HepG2 (cell line): Measurements from ENCODE around the gene SMLR1. TPM values are rescaled to one million over a fixed set of nuclear protein-coding genes. Genes with fewer than 3 reads are reported as not detected.

Experiments used
- AKNA ChIP-seq: sonication (generic); formaldehyde crosslinking; IDR thresholded peaks from 2 replicates; pipeline ENCODE4 v1.4.0; 2020; ENCODE audit warnings: missing genetic modification reagents, borderline replicate concordance
- ARID5B ChIP-seq: IDR thresholded peaks from 2 replicates; pipeline ENCODE4 v1.4.0; 2020; ENCODE audit warnings: mild to moderate bottlenecking, missing genetic modification reagents
- CENPT ChIP-seq: sonication (generic); formaldehyde crosslinking; IDR thresholded peaks from 2 replicates; pipeline ENCODE4 v1.8.0; 2022; ENCODE audit warnings: low read depth, mild to moderate bottlenecking, moderate library complexity, missing genetic modification reagents
- HMGXB3 ChIP-seq: sonication (generic); formaldehyde crosslinking; IDR thresholded peaks from 2 replicates; pipeline ENCODE4 v1.4.0; 2020; ENCODE audit warnings: missing genetic modification reagents, borderline replicate concordance
- KDM2A ChIP-seq: sonication (generic); formaldehyde crosslinking; IDR thresholded peaks from 2 replicates; pipeline ENCODE4 v1.4.0; 2020; ENCODE audit warnings: low read depth, missing genetic modification reagents, borderline replicate concordance
- MIXL1 ChIP-seq: IDR thresholded peaks from 2 replicates; pipeline ENCODE4 v1.6.1; 2016
- YY1 ChIP-seq: IDR thresholded peaks from 2 replicates; pipeline ENCODE4 v1.6.1; 2011; ENCODE audit warnings: low read length, low read depth, moderate library complexity, mild to moderate bottlenecking; ENCODE audit not compliant: insufficient read depth, insufficient replicate concordance
- ZNF556 ChIP-seq: sonication (generic); formaldehyde crosslinking; IDR thresholded peaks from 2 replicates; pipeline ENCODE4 v1.4.0; 2020; ENCODE audit warnings: mild to moderate bottlenecking, missing genetic modification reagents, borderline replicate concordance
- ZNF577 ChIP-seq: sonication (generic); formaldehyde crosslinking; IDR thresholded peaks from 2 replicates; pipeline ENCODE4 v1.4.0; 2020; ENCODE audit warnings: mild to moderate bottlenecking, low read depth, missing genetic modification reagents, borderline replicate concordance
- ZNF589 ChIP-seq: sonication (generic); formaldehyde crosslinking; conservative IDR thresholded peaks from 2 replicates; pipeline ENCODE4 v1.8.0; 2022; ENCODE audit warnings: mild to moderate bottlenecking, moderate library complexity, missing genetic modification reagents
- ZNF678 ChIP-seq: sonication (generic); formaldehyde crosslinking; IDR thresholded peaks from 2 replicates; pipeline ENCODE4 v1.4.0; 2020; ENCODE audit warnings: mild to moderate bottlenecking, missing genetic modification reagents
- ZNF782 ChIP-seq: sonication (generic); formaldehyde crosslinking; IDR thresholded peaks from 2 replicates; pipeline ENCODE4 v1.4.0; 2020; ENCODE audit warnings: missing genetic modification reagents, mild to moderate bottlenecking, borderline replicate concordance
- polyA plus RNA-seq, 8 experiments: library from polyadenylated mRNA; depleted of rRNA in 3 of 8; stranded (reverse) in 7 of 8; unstranded in 1 of 8; fragments of >200 nt; fragmentation: Illumina TruSeq in 4 of 8; extraction: Trizol in 4 of 8; gene quantifications; 2 replicates each; pipeline versions ENCODE4 v1.2.1 to v1.2.3, GENCODE V29; 2011 to 2016; ENCODE audit warnings: low read depth in 4 of 8, missing spikeins in 1 of 8, mixed read lengths in 1 of 8; ENCODE audit not compliant: insufficient read depth in 1 of 8
- total RNA-seq, 5 experiments: library from RNA; depleted of rRNA; stranded (reverse); fragments of >200 nt; fragmentation: Illumina TruSeq; extraction: Trizol; gene quantifications; 2 replicates each; pipeline ENCODE4 v1.2.3, GENCODE V29; 2016; ENCODE audit warnings: low read depth in 1 of 5

Gene SMLR1
- total and polyA plus RNA-seq, 2 of the 13 experiments (the other 11 are each of a cell fraction or from before 2014, with no cell fraction given) = 41.8 to 104 TPM

- TF ChIP-seq AKNA (CRISPR knock-in tag) (no peak), YY1 (peak; percentile 35), CENPT (CRISPR knock-in tag) (no peak), ZNF589 (CRISPR knock-in tag) (no peak), MIXL1 (peak; percentile 92), HMGXB3 (CRISPR knock-in tag) (peak; percentile 45; the same call in 1 of the 2 replicates), ZNF577 (CRISPR knock-in tag) (no peak), ZNF782 (CRISPR knock-in tag) (no peak), ZNF678 (CRISPR knock-in tag) (no peak), ZNF556 (CRISPR knock-in tag) (0 out of 2 replicates have a peak, but pooled peaks have one; percentile 76), ARID5B (CRISPR knock-in tag) (peak; percentile 95), KDM2A (CRISPR knock-in tag) (peak; percentile 44; the same call in 1 of the 2 replicates)
Measured at GRCh38 chr6:130827247-130828149, at the start of gene SMLR1 (continued).
